ENCODE results near the gene SLC27A5. TPM values are rescaled to one million over a fixed set of nuclear protein-coding genes. Genes with fewer than 3 reads are reported as not detected.
"Not testable (repeated sequence)": the region's sequence is repeated elsewhere in the genome, so short reads cannot be mapped to it uniquely, and the experiment has no call there.

SLC27A5 gene
- total RNA-seq, 1 donor from 2014 or later, result 4.7 TPM

DNA sequence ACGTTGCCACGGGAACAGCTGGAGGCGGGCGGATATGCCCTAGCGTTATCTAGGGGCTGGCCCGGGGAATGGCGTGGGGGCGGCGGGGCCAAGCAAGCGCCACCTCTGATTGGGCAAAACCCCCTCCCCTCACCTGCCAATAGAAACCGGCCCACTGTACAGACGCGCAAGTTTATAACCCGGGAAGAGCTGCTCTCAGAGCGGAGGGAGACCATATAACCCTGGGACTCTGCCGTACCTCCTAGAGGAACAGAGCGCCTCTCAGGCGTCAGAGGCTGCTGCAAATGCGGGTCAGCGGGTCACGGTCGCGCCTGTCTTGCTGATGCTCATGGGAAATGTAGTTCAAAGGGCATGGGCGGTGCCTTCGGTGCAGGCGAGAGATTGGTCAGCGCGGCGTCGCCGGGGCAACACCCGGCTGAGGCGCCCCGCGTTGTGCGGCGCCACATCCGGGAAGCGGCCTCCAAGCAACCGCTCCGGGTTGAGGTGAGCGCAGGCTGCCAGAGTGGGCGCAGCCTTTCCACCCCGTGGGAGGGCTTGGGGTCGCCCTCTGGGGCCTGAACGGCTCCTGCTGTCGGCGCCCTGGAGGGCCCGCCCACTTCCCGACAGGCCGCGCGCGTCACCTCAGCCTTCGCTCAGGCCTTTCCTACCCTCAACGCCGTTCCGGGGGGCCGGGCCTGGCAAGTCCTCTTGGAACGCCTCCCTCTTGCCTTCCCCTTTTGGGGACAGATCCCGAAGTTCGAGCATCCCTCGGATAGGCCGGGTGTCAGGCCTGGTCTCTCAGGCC is 35.9 kb downstream of the SLC27A5 start, which contains the start of gene ZNF446:
Gene ZNF446, plus strand, starts transcription at position 639 of the 784 bp plus-strand sequence. CDS start 867 bp downstream, outside the sequence.
- peak within 1 kb of the TSS; percentile 94 for H3K27ac ChIP-seq
- peak; percentile 94 for ATAC-seq

DNA sequence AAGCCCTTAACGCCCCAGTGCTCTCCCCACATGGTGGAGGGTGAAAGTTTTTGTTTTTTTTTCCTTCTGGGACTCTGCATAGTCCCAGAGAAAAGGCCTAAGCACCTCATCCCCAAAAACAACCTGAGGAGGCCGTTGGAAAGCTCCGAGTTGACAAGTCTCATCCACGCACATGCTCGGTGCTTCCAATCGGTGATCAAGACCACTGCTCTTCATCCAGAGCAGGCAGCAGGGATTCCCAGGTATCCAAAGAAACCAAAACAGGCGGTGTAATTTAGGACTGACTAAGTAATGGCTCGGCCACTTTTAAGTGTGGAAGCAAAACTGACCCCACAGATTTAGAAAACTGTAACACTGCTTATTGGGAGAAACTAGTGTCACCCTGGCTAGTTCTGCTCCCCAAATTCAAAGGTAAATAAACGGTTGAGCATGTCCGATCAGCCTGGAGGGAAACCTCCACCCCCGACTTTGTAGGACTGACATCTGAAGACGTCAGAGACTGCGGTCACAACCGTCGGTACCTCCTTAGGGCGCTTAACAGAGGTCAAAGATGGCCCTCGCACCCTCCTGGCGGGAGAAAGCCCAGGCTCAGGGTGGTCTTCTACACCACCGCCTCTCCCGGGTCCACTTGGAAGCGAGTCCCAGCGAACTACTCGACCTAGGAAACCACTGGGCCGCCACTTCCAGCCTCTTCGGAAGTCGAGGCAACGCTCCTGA is 36.6 kb downstream of the SLC27A5 start:
- Histone ChIP-seq H3K27me3 (no peaks in the 10 kb centered on the region), H3K27ac (peak overlapping the region; percentile 94), H3K9me3 (no peaks in the 10 kb centered on the region), H3K36me3 (peaks cover 23% of the 10 kb centered on the region), H3K4me3 (peak overlapping the region; percentile 71), H3K4me1 (peaks cover 15% of the 10 kb centered on the region)
- TF ChIP-seq, protein P1, sequence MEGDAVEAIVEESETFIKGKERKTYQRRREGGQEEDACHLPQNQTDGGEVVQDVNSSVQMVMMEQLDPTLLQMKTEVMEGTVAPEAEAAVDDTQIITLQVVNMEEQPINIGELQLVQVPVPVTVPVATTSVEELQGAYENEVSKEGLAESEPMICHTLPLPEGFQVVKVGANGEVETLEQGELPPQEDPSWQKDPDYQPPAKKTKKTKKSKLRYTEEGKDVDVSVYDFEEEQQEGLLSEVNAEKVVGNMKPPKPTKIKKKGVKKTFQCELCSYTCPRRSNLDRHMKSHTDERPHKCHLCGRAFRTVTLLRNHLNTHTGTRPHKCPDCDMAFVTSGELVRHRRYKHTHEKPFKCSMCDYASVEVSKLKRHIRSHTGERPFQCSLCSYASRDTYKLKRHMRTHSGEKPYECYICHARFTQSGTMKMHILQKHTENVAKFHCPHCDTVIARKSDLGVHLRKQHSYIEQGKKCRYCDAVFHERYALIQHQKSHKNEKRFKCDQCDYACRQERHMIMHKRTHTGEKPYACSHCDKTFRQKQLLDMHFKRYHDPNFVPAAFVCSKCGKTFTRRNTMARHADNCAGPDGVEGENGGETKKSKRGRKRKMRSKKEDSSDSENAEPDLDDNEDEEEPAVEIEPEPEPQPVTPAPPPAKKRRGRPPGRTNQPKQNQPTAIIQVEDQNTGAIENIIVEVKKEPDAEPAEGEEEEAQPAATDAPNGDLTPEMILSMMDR (IDR thresholded peaks at IDR 0.05), result no peak
- intact Hi-C loops (cut with DNase I), result no loop called here
- ATAC-seq (no peak), DNase-seq (no peak)

More for the DNA sequence above, 35.9 kb downstream of the SLC27A5 start, which contains the start of gene ZNF446:
- Histone ChIP-seq H3K27me3 (no peaks in the 10 kb centered on the region), H3K4me1 (peaks cover 15% of the 10 kb centered on the region), H3K4me3 (peak within 1 kb of the TSS; percentile 71), H3K9me3 (no peaks in the 10 kb centered on the region), H3K36me3 (peaks cover 28% of the 10 kb centered on the region)
- peak; percentile 97 for DNase-seq
- TF ChIP-seq, protein P1 (IDR thresholded peaks at IDR 0.05), result peak; percentile 18
- intact Hi-C loops (cut with DNase I), result no loop called here

DNA sequence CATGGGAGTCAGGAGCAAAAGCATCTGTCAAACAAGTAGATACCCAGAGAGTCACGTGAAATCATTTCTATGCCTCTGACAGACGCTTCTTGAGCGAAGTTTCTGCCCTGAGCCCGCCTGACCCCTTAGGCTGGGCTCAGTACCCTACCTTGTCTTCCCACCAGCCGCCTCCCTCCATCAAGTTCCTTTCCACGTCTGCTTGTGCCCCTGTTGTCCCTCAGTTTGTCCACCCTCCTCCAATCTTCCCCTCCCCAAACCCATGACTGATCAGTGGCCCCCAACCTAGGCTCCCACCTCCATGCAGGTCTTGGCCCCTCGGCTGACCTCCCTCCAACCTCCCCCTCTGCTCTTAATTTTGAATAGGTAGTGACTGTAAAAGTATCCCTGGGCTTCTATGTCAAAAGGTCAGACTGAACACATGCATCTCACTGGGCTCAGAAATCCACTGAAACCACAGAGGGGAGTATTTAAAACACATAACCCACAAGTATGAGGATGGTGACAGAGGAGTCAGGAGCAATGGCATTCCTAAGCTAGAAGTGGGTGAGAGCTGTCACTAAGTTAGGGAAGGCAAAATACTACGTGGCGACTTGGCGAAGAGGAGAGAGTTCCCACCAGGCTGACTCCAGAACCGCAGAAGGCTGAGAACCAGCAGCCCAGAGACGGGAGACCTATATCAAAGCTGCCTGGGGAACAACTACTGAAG is 37.3 kb downstream of the SLC27A5 start:
- Histone ChIP-seq H3K27me3 (no peaks in the 10 kb centered on the region), H3K27ac (peak overlapping the region; percentile 94), H3K4me3 (no peak overlapping the region), H3K4me1 (peaks cover 15% of the 10 kb centered on the region), H3K9me3 (no peaks in the 10 kb centered on the region), H3K36me3 (peaks cover 31% of the 10 kb centered on the region)
- intact Hi-C loops (cut with DNase I), result no loop called here
- ATAC-seq (no peak), DNase-seq (no peak)
- TF ChIP-seq, protein P1 (IDR thresholded peaks at IDR 0.05), result no peak

DNA sequence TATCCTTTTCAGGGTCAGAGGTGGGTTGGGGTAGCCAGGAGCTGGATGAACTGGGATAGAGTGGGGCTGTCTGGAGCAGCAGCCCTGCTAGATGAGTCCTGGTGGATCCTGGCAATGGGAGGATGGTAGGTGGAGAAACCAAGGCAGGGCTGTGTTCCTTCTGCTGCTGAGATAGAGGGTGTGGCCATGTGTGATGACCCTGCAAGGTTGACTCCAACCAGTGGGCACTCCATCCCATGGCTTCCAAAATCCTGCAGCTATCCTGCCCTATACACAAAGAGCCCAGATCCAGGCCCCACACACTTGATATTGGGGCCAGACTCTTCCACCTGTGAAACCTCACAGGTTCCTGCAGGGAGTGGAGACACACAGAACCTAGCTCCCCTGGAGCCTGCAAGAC is 38.0 kb downstream of the SLC27A5 start:
- peaks cover 29% of the 10 kb centered on the region for H3K36me3 ChIP-seq
- intact Hi-C loops (cut with DNase I), result no loop called here
- no peaks in the 10 kb centered on the region for H3K9me3 ChIP-seq
- H3K27me3 ChIP-seq, result no peaks in the 10 kb centered on the region
- TF ChIP-seq, protein P1 (IDR thresholded peaks at IDR 0.05), result no peak
- ATAC-seq, result no peak
- H3K27ac ChIP-seq, result no peak overlapping the region
- H3K4me3 ChIP-seq, result no peak overlapping the region
- no peak for DNase-seq
- H3K4me1 ChIP-seq, result peaks cover 15% of the 10 kb centered on the region

DNA sequence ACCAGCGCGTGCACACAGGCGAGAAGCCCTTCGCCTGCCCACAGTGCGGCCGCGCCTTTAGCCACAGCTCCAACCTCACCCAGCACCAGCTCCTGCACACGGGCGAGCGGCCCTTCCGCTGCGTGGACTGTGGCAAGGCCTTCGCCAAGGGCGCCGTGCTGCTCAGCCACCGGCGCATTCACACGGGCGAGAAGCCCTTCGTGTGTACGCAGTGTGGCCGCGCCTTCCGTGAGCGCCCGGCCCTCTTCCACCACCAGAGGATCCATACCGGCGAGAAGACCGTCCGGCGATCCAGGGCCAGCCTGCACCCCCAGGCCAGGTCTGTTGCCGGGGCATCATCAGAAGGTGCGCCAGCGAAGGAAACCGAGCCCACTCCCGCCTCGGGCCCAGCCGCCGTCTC is 40.1 kb downstream of the SLC27A5 start:
- Histone ChIP-seq H3K36me3 (peaks cover 28% of the 10 kb centered on the region), H3K27ac (no peak overlapping the region), H3K27me3 (no peaks in the 10 kb centered on the region), H3K9me3 (no peaks in the 10 kb centered on the region), H3K4me3 (no peak overlapping the region), H3K4me1 (peaks cover 16% of the 10 kb centered on the region)
- DNase-seq (no peak), ATAC-seq (no peak)
- intact Hi-C loops (cut with DNase I), result no loop called here
- TF ChIP-seq, protein P1 (IDR thresholded peaks at IDR 0.05), result no peak

DNA sequence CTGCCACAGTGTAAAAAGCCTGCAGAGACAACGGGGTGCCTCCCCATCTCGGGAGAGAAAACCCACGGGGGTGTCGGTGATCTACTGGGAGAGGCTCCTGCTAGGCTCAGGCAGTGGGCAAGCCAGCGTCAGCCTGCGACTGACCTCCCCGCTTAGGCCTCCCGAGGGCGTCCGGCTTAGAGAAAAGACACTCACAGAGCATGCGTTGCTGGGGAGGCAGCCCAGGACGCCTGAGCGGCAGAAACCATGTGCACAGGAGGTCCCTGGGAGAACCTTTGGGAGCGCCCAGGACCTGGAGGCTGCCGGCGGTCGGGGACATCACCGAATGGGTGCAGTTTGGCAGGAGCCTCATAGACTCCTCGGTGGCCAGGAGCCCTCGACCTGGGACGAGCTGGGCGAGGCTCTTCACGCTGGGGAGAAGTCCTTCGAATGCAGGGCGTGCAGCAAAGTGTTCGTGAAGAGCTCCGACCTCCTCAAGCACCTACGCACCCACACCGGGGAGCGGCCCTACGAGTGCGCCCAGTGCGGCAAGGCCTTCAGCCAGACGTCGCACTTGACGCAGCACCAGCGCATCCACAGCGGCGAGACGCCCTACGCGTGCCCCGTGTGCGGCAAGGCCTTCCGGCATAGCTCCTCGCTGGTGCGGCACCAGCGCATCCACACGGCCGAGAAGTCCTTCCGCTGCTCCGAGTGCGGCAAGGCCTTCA is 40.8 kb downstream of the SLC27A5 start:
- peaks cover 28% of the 10 kb centered on the region for H3K36me3 ChIP-seq
- H3K27ac ChIP-seq; ATAC-seq; intact Hi-C loops (cut with DNase I); H3K4me3 ChIP-seq; H3K27me3 ChIP-seq; H3K9me3 ChIP-seq; DNase-seq: not testable (repeated sequence)
- H3K4me1 ChIP-seq, result peaks cover 20% of the 10 kb centered on the region

Measured in upper lobe of right lung (tissue), 1 donor.